ENCODE measurements around the gene TAMALIN. TPM values are rescaled to one million over a fixed set of nuclear protein-coding genes. Genes with fewer than 3 reads are reported as not detected.

The TAMALIN gene
- total and polyA plus RNA-seq, 7 experiments from 2014 or later = 1.1 to 501 (median 30.1) TPM

DNA sequence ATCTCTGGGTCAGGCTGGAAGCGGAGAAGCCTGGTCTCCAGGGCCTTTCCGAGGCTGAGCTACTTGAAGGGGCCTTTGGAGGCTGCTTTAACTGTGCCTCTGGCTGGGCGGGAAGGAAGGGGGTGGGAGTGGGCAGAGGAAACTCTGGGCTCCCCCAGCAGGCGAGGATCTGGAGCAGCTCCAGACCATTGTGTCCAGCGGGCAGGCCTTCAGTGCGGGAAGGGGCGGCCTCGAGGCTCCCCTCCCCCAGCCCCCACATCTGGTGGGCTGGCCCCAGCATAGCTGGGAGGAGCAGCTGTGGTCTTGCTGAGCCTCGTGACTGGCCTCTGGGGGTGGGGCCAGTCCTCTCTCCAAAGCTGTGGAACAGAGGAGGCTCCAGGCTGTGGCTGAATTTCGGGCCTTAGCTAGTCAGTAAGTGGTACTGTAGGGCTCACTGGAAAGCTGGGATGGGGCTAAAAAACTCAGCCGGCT, 3.4 kb downstream of the TAMALIN start:
- intact Hi-C loops (cut with micrococcal nuclease) = no loop called here
- CTCF ChIA-PET = interaction anchor here (0.9 to 13.0 kb wide), 2 partner anchors 12 kb away, joined by 3 to 316 read pairs; no protein-coding TSS in a partner anchor
- H3K27ac Mint-ChIP-seq = peak overlapping the region in 6 of 9 donors; percentile 36 to 94 (median 78)

DNA sequence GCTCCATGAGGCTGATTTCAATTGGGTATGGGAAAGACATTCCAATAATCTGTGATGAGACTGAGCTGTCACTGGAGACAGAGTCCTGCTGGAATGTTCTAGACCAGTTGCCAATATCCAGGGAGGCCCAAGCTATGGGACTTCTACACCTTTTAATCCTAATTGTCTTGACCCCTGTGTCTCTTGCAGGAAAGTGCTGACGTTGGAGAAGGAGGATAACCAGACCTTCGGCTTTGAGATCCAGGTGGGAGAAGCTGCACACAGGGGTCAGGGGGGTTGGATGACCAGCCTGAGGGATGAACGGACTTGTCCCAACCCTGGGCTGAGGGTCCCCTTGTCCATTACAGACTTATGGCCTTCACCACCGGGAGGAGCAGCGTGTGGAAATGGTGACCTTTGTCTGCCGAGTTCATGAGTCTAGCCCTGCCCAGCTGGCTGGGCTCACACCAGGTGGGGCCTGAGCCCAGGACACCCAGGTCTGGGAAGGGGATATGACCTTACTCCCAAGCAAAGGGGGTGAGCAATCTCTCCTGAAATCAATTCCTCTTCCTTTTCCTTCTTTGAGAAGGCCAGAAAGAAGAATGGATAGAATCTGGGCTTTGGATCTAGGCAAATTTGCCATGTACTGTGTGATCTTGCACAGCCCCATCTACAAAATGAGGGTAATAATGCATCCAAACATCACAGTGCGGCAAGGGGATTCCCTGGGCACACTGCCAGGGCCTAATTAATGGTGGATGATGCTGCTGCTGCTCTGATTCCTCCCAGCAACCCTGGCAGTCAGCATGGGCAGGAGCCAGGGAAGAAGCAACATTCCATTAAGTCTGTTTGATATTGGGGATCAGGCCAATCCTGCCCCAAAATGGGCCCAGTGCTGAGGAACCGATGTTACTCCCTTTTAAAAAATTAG, 4.2 kb downstream of the TAMALIN start:
- H3K4me1 Mint-ChIP-seq = peaks cover 6 to 22% (median 13%) of the 10 kb centered on the region in 7 donors
- H3K27ac ChIP-seq (ENCODE audit: low read depth, low read length) = no peak overlapping the region
- ChIA-PET POLR2A (interaction anchor here (10.3 kb wide), 1 partner anchor 11 kb away, joined by 162 read pairs; no protein-coding TSS in a partner anchor), CTCF (interaction anchor here (0.9 to 13.0 kb wide), 2 partner anchors 11 to 13 kb away, joined by 3 to 316 read pairs; no protein-coding TSS in a partner anchor)
- H3K27me3 Mint-ChIP-seq = peaks cover 0 to 20% (median 0%) of the 10 kb centered on the region in 5 donors
- ATAC-seq = no peak
- no peak overlapping the region for H3K4me3 ChIP-seq (ENCODE audit: low read length)
- H3K27me3 ChIP-seq (ENCODE audit: control insufficient read depth in 2 of 2, insufficient read depth in 2 of 2, low read length in 2 of 2) = no peaks in the 10 kb centered on the region
- intact Hi-C loops (cut with micrococcal nuclease) = no loop called here
- DNase-seq = no peak
- peaks cover 0 to 45% (median 11%) of the 10 kb centered on the region in 5 donors for H3K36me3 Mint-ChIP-seq
- H3K4me3 Mint-ChIP-seq = peak overlapping the region in 1 of 10 donors; percentile 43
- peaks cover 0 to 3% (median 0%) of the 10 kb centered on the region in 3 experiments for H3K9me3 ChIP-seq (ENCODE audit: control insufficient read depth in 2 of 3, low read length in 3 of 3)
- peaks cover 0 to 11% of the 10 kb centered on the region in 2 donors for H3K4me1 ChIP-seq (ENCODE audit: control insufficient read depth in 2 of 2, insufficient read depth in 2 of 2, low read length in 2 of 2)
- peaks cover 0 to 50% (median 5%) of the 10 kb centered on the region in 3 experiments for H3K36me3 ChIP-seq (ENCODE audit: control insufficient read depth in 2 of 3, insufficient read depth in 3 of 3, low read length in 3 of 3)
- no peaks in the 10 kb centered on the region for H3K9me3 Mint-ChIP-seq
- peak overlapping the region in 2 of 9 donors; percentile 36 to 38 for H3K27ac Mint-ChIP-seq

More for the DNA sequence above, 3.4 kb downstream of the TAMALIN start:
- ATAC-seq (no peak), DNase-seq (peak in 1 of 9 donors; percentile 20)
- H3K27ac ChIP-seq (ENCODE audit: low read depth, low read length) = no peak overlapping the region
- H3K9me3 ChIP-seq (ENCODE audit: control insufficient read depth in 2 of 3, low read length in 3 of 3) = peaks cover 0 to 3% (median 0%) of the 10 kb centered on the region in 3 experiments
- Mint-ChIP-seq H3K4me3 (no peak overlapping the region), H3K27me3 (peaks cover 0 to 28% (median 0%) of the 10 kb centered on the region in 5 donors), H3K36me3 (peaks cover 0 to 45% (median 11%) of the 10 kb centered on the region in 5 donors), H3K9me3 (no peaks in the 10 kb centered on the region), H3K4me1 (peaks cover 6 to 28% (median 20%) of the 10 kb centered on the region in 7 donors)
- H3K27me3 ChIP-seq (ENCODE audit: control insufficient read depth in 2 of 2, insufficient read depth in 2 of 2, low read length in 2 of 2) = no peaks in the 10 kb centered on the region
- peaks cover 0 to 45% (median 5%) of the 10 kb centered on the region in 3 experiments for H3K36me3 ChIP-seq (ENCODE audit: control insufficient read depth in 2 of 3, insufficient read depth in 3 of 3, low read length in 3 of 3)
- POLR2A ChIA-PET = interaction anchor here (10.3 kb wide), 1 partner anchor 12 kb away, joined by 162 read pairs; no protein-coding TSS in a partner anchor
- no peak overlapping the region for H3K4me3 ChIP-seq (ENCODE audit: low read length)
- peaks cover 0 to 11% of the 10 kb centered on the region in 2 donors for H3K4me1 ChIP-seq (ENCODE audit: control insufficient read depth in 2 of 2, insufficient read depth in 2 of 2, low read length in 2 of 2)

DNA sequence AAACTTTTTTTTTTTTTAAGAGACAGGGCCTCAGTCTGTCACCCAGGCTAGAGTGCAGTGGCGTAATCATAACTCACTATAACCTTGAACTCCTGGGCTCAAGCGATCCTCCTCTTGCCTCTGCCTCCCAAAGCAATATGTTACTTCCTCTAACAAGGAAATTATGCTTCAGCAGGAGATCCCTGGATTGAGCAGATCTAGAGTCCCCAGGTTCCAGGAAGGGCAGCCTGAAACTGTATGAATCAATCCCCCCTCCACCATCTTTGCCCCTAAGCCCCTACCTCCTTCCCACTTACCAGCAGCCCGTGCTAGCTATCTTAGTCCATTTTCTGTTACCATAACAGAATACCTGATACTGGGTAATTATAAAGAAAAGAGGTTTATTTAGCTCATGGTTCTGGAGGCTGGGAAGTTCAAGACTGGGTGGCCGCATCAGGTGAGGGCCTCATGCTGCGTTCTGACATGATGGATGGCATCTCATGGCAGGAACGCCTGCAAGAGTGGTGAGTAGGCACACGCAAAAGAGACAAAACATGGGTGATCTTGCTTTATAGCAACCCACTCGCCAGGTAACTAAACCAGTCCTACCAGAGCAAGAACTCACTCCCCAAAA, 5.0 kb downstream of the TAMALIN start:
- no peaks in the 10 kb centered on the region for H3K27me3 ChIP-seq (ENCODE audit: control insufficient read depth in 2 of 2, insufficient read depth in 2 of 2, low read length in 2 of 2)
- no peak for DNase-seq
- no peak overlapping the region for H3K4me3 ChIP-seq (ENCODE audit: low read length)
- no peak overlapping the region for H3K27ac ChIP-seq (ENCODE audit: low read depth, low read length)
- peaks cover 0 to 8% of the 10 kb centered on the region in 2 donors for H3K4me1 ChIP-seq (ENCODE audit: control insufficient read depth in 2 of 2, insufficient read depth in 2 of 2, low read length in 2 of 2)
- intact Hi-C loops (cut with micrococcal nuclease) = no loop called here
- peak overlapping the region in 4 of 9 donors; percentile 5 to 49 (median 29) for H3K27ac Mint-ChIP-seq
- peaks cover 6 to 16% (median 11%) of the 10 kb centered on the region in 7 donors for H3K4me1 Mint-ChIP-seq
- peaks cover 0 to 48% (median 11%) of the 10 kb centered on the region in 5 donors for H3K36me3 Mint-ChIP-seq
- CTCF ChIA-PET = interaction anchor here (13.0 kb wide), 1 partner anchor 10 kb away, joined by 316 read pairs; no protein-coding TSS in a partner anchor
- POLR2A ChIA-PET = interaction anchor here (10.3 kb wide), 1 partner anchor 10 kb away, joined by 162 read pairs; no protein-coding TSS in a partner anchor
- H3K9me3 Mint-ChIP-seq = peaks cover 0 to 3% (median 0%) of the 10 kb centered on the region in 11 donors
- ATAC-seq = no peak
- H3K36me3 ChIP-seq (ENCODE audit: control insufficient read depth in 2 of 3, insufficient read depth in 3 of 3, low read length in 3 of 3) = peaks cover 0 to 50% (median 5%) of the 10 kb centered on the region in 3 experiments
- H3K9me3 ChIP-seq (ENCODE audit: control insufficient read depth in 2 of 3, low read length in 3 of 3) = peaks cover 0 to 3% (median 0%) of the 10 kb centered on the region in 3 experiments
- peaks cover 0 to 14% (median 0%) of the 10 kb centered on the region in 5 donors for H3K27me3 Mint-ChIP-seq
- no peak overlapping the region for H3K4me3 Mint-ChIP-seq

DNA sequence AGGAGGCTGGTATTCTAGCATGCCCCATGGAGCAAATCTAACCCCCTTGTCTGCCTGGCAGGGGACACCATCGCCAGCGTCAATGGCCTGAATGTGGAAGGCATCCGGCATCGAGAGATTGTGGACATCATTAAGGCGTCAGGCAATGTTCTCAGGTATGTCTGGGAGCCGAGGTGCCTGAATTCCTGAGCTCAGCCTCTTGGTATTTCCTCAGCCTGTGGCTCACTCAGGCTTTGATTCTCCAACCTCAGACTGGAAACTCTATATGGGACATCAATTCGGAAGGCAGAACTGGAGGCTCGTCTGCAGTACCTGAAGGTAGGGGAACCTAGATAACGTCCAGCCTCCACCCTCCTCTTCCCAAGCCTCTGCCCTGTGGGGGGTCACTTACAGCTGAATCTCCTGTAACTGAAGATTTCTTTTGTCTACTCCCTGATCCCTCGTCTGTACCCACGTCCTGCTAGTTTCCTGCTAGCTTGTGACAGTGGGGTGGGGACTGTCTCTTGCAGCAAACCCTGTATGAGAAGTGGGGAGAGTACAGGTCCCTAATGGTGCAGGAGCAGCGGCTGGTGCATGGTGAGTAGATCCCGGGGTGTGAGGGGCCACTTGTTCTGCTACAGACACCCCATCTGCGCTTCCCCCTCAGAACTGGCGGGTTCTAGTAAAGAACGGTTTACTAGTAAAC, 7.0 kb downstream of the TAMALIN start:
- Histone ChIP-seq H3K4me3 (ENCODE audit: low read length) (no peak overlapping the region), H3K27me3 (ENCODE audit: control insufficient read depth in 2 of 2, insufficient read depth in 2 of 2, low read length in 2 of 2) (no peaks in the 10 kb centered on the region), H3K36me3 (ENCODE audit: control insufficient read depth in 2 of 3, insufficient read depth in 3 of 3, low read length in 3 of 3) (peaks cover 0 to 45% (median 5%) of the 10 kb centered on the region in 3 experiments), H3K9me3 (ENCODE audit: control insufficient read depth in 2 of 3, low read length in 3 of 3) (peaks cover 0 to 3% (median 0%) of the 10 kb centered on the region in 3 experiments), H3K27ac (ENCODE audit: low read depth, low read length) (no peak overlapping the region), H3K4me1 (ENCODE audit: control insufficient read depth in 2 of 2, insufficient read depth in 2 of 2, low read length in 2 of 2) (no peaks in the 10 kb centered on the region)
- H3K27ac Mint-ChIP-seq = peak overlapping the region in 5 of 9 donors; percentile 24 to 67 (median 38)
- peak overlapping the region in 1 of 10 donors; percentile 12 for H3K4me3 Mint-ChIP-seq
- POLR2A ChIA-PET = interaction anchor here (0.9 to 1.0 kb wide), 2 partner anchors 11 to 19 kb away, joined by 3 to 4 read pairs; no protein-coding TSS in a partner anchor
- H3K4me1 Mint-ChIP-seq = peaks cover 0 to 7% (median 3%) of the 10 kb centered on the region in 7 donors
- CTCF ChIA-PET = interaction anchor here (1.2 to 13.0 kb wide), 2 partner anchors 8 to 68 kb away, joined by 4 to 316 read pairs; no protein-coding TSS in a partner anchor
- intact Hi-C loops (cut with micrococcal nuclease) = no loop called here
- H3K9me3 Mint-ChIP-seq = peaks cover 0 to 7% (median 0%) of the 10 kb centered on the region in 11 donors
- DNase-seq (no peak), ATAC-seq (no peak)
- peaks cover 0 to 48% (median 11%) of the 10 kb centered on the region in 5 donors for H3K36me3 Mint-ChIP-seq
- no peaks in the 10 kb centered on the region for H3K27me3 Mint-ChIP-seq

DNA sequence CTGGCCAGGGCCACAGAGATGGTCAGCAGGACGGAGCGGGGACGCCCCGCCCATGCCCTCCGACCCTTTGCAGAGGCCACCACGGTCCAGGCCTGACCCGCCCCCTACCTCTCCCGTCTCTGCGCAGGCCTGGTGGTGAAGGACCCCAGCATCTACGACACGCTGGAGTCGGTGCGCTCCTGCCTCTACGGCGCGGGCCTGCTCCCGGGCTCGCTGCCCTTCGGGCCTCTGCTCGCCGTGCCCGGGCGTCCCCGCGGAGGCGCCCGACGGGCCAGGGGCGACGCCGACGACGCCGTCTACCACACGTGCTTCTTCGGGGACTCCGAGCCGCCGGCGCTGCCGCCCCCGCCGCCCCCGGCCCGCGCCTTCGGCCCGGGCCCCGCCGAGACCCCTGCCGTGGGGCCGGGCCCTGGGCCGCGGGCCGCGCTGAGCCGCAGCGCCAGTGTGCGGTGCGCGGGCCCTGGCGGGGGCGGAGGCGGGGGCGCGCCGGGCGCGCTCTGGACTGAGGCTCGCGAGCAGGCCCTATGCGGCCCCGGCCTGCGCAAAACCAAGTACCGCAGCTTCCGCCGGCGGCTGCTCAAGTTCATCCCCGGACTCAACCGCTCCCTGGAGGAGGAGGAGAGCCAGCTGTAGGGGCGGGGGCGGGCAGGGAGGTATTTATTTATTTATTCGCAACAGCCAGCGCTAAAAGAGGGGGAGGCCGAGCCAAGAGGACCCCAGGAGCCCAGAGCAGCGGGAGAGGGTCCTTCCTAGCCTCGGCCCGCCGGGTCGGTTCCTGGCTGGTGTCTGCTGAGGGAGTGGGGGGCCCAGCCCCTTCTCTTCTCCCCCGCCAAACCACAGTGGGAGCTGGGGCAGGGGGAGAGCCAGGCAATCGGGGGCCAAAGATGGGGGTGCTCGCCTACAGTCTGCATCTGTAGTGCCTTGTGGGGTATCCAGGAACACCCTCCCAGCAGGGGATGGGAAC, 8.1 kb downstream of the TAMALIN start:
- Histone ChIP-seq H3K27me3 (ENCODE audit: control insufficient read depth in 2 of 2, insufficient read depth in 2 of 2, low read length in 2 of 2) (no peaks in the 10 kb centered on the region), H3K27ac (ENCODE audit: low read depth, low read length) (no peak overlapping the region), H3K9me3 (ENCODE audit: control insufficient read depth in 2 of 3, low read length in 3 of 3) (peaks cover 0 to 3% (median 0%) of the 10 kb centered on the region in 3 experiments), H3K4me1 (ENCODE audit: control insufficient read depth in 2 of 2, insufficient read depth in 2 of 2, low read length in 2 of 2) (no peaks in the 10 kb centered on the region), H3K4me3 (ENCODE audit: low read length) (no peak overlapping the region), H3K36me3 (ENCODE audit: control insufficient read depth in 2 of 3, insufficient read depth in 3 of 3, low read length in 3 of 3) (peaks cover 0 to 45% (median 5%) of the 10 kb centered on the region in 3 experiments)
- H3K9me3 Mint-ChIP-seq = peaks cover 0 to 7% (median 0%) of the 10 kb centered on the region in 11 donors
- CTCF ChIA-PET = interaction anchor here (1.6 to 13.0 kb wide), 2 partner anchors 7 to 11 kb away, joined by 5 to 316 read pairs; no protein-coding TSS in a partner anchor
- H3K4me3 Mint-ChIP-seq = no peak overlapping the region
- DNase-seq (peak in 1 of 9 donors; percentile 25), ATAC-seq (no peak)
- H3K4me1 Mint-ChIP-seq = peaks cover 0 to 3% (median 0%) of the 10 kb centered on the region in 7 donors
- POLR2A ChIA-PET = interaction anchor here (0.5 to 1.0 kb wide), 5 partner anchors 9 to 22 kb away, joined by 3 to 4 read pairs (median 3); no protein-coding TSS in a partner anchor
- no peaks in the 10 kb centered on the region for H3K27me3 Mint-ChIP-seq
- peaks cover 0 to 45% (median 11%) of the 10 kb centered on the region in 5 donors for H3K36me3 Mint-ChIP-seq
- intact Hi-C loops (cut with micrococcal nuclease) = no loop called here
- peak overlapping the region in 2 of 9 donors; percentile 38 to 60 for H3K27ac Mint-ChIP-seq

Data from naive thymus-derived CD4-positive, alpha-beta T cell (primary cell).